ENCODE measurements around the gene PAIP2B.

- no peak for TF ChIP-seq CTCF (conservative IDR thresholded peaks at IDR 0.05; ENCODE audit: low read depth, low read length)
- TF ChIP-seq EZH2 (IDR thresholded peaks at IDR 0.05; ENCODE audit: low read length, unreplicated experiment), result no peak
Observed at GRCh38 chr2:71224935-71225334, 2.0 kb downstream of the PAIP2B start.

Data from PC-3 (cell line).